Glutamatergic neuron (in vitro differentiated cells): Measurements from ENCODE around the gene BBS1. TPM values are rescaled to one million over a fixed set of nuclear protein-coding genes. Genes with fewer than 3 reads are reported as not detected.

ENCODE experiments used
- DNase-seq: peaks from one replicate; pipeline ENCODE4 v3.0.0; 2022
- H3K27ac Mint-ChIP-seq: one replicate; pipeline ENCODE4 v1.8.0; 2020; ENCODE audit warnings: mild to moderate bottlenecking, mixed read lengths, inconsistent platforms; ENCODE audit not compliant: unreplicated experiment
- H3K27me3 Mint-ChIP-seq: one replicate; pipeline ENCODE4 v1.8.0; 2020; ENCODE audit warnings: mild to moderate bottlenecking, moderate library complexity, mixed read lengths, inconsistent platforms; ENCODE audit not compliant: unreplicated experiment
- H3K36me3 Mint-ChIP-seq: one replicate; pipeline ENCODE4 v1.8.0; 2020; ENCODE audit warnings: mild to moderate bottlenecking, mixed read lengths, inconsistent platforms; ENCODE audit not compliant: unreplicated experiment
- H3K4me1 Mint-ChIP-seq: one replicate; pipeline ENCODE4 v1.8.0; 2020; ENCODE audit warnings: mild to moderate bottlenecking, low read depth, mixed read lengths, inconsistent platforms; ENCODE audit not compliant: unreplicated experiment
- H3K4me3 Mint-ChIP-seq: one replicate; pipeline ENCODE4 v1.8.0; 2020; ENCODE audit warnings: mild to moderate bottlenecking, mixed read lengths, inconsistent platforms; ENCODE audit not compliant: unreplicated experiment
- H3K9me3 Mint-ChIP-seq: one replicate; pipeline ENCODE4 v1.8.0; 2020; ENCODE audit warnings: mild to moderate bottlenecking, moderate library complexity, mixed read lengths, inconsistent platforms; ENCODE audit not compliant: unreplicated experiment
- total RNA-seq: library from RNA; stranded (reverse); fragmentation: NEBNext Ultra II Directional; extraction: Animal tissue kit (Norgen Biotek cat#: 25700); gene quantifications from one replicate; pipeline ENCODE4 v1.2.1, GENCODE V29; 2021; ENCODE audit not compliant: unreplicated experiment
- TF ChIP-seq, protein P1 (sequence below): fragments of 200-600 bp; sonication (generic); IDR thresholded peaks from one replicate; pipeline ENCODE4 v1.5.0; 2021; ENCODE audit not compliant: partially characterized antibody, unreplicated experiment

BBS1 gene
- total RNA-seq, 1 donor from 2014 or later: 37.3 TPM

DNA sequence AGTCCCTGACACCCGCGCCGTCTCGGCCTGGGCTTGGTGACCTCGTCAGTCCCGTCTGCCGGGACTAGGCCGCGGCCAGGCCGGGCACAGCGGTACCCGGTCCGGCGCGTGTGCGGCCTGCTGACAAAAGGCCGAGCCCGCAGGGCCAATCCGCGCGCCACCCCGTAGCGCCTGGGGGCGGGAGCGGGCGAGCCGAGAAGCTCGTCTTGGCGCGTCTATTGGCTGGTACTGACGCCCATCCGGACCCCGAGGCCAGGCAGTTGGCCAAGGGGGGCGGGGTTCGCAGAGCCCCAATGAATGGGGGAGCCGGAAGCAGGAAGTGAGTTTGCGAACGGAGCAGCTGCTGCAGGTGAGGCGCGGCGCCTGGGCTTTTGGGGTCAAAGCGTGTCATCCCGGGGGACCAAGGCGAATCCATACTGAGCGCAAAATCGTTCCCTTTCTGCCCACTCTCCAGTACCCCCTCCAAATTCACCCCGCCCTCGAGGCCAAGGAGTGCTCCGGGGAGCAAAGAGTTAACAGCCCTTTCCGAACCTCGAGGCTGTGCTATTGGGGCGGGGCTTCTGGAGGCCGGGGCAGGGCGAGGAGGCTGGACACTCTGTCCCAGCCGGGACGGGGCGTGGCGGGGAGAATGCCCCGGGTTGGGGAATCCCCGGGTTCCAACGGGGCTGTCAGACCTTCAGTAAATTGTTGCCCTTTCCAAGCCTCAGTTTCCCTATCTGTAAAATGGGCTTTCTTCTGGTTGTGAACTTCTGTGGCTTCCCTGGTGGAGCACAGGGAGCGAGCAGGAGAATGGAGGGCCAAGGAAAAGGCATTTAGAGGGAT lies 30.1 kb upstream of the BBS1 start, which contains the start of gene DPP3:
TSS of gene DPP3 (plus strand) at position 318 of the 822 bp plus-strand sequence. CDS start 1,767 bp downstream, outside the sequence.
- TF ChIP-seq, protein P1, sequence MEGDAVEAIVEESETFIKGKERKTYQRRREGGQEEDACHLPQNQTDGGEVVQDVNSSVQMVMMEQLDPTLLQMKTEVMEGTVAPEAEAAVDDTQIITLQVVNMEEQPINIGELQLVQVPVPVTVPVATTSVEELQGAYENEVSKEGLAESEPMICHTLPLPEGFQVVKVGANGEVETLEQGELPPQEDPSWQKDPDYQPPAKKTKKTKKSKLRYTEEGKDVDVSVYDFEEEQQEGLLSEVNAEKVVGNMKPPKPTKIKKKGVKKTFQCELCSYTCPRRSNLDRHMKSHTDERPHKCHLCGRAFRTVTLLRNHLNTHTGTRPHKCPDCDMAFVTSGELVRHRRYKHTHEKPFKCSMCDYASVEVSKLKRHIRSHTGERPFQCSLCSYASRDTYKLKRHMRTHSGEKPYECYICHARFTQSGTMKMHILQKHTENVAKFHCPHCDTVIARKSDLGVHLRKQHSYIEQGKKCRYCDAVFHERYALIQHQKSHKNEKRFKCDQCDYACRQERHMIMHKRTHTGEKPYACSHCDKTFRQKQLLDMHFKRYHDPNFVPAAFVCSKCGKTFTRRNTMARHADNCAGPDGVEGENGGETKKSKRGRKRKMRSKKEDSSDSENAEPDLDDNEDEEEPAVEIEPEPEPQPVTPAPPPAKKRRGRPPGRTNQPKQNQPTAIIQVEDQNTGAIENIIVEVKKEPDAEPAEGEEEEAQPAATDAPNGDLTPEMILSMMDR: no peak
- peak within 1 kb of the TSS; percentile 88 for H3K27ac Mint-ChIP-seq
- H3K4me3 Mint-ChIP-seq: peak within 1 kb of the TSS; percentile 96
- H3K36me3 Mint-ChIP-seq: no peaks in the 10 kb centered on the region
- peaks cover 3% of the 10 kb centered on the region for H3K9me3 Mint-ChIP-seq
- peaks cover 13% of the 10 kb centered on the region for H3K27me3 Mint-ChIP-seq
- peaks cover 6% of the 10 kb centered on the region for H3K4me1 Mint-ChIP-seq
- DNase-seq: peak; percentile 98

DNA sequence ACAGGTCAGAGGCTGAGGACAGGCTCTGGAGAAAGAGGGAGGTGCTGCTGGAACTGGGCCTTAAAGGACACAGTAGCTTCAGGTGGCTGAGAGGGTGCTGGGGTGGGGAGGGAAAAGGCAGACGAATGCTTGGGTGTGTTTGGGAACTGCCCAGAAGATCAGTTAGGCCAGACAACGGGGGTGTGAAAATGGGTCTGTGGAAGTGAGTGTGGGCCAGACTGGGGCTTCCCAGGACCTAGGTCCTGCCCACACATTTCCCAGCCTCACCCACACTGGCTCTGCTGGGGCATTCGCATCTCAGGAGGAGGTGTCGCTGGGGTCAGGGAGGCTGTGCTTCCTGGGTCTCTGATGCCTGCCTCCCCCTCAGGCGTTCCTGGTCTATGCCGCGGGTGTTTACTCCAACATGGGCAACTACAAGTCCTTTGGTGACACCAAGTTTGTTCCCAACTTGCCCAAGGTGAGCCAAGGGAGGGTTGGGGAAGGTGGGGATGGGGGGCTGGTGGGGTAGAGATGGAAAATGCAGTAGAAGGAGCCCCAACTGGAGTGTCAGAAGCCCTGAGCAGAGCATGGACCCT lies 25.5 kb upstream of the BBS1 start:
- no peak for DNase-seq
- peaks cover 3% of the 10 kb centered on the region for H3K9me3 Mint-ChIP-seq
- peaks cover 2% of the 10 kb centered on the region for H3K27me3 Mint-ChIP-seq
- no peak overlapping the region for H3K4me3 Mint-ChIP-seq
- TF ChIP-seq, protein P1: no peak
- H3K36me3 Mint-ChIP-seq: peaks cover 4% of the 10 kb centered on the region
- no peak overlapping the region for H3K27ac Mint-ChIP-seq
- no peaks in the 10 kb centered on the region for H3K4me1 Mint-ChIP-seq

DNA sequence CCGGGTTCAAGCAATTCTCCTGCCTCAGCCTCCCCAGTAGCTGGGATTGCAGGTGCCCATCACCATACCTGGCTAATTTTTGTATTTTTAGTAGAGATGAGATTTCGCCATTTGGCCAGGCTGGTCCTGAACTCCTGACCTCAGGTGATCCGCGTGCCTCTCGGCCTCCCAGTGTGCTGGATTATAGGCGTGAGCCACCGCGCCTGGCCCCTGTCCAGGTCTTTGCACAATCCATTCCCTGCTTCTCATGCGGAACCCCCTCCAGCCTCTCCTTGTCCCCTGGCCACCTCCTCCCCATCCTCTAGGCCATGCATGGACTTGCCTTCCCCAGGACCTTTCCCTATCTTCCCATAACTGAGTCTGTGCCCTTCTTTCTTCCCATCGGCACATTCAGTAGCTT lies 21.5 kb upstream of the BBS1 start:
- Mint-ChIP-seq H3K4me3 (no peak overlapping the region), H3K27ac (no peak overlapping the region), H3K4me1 (peaks cover 1% of the 10 kb centered on the region), H3K9me3 (no peaks in the 10 kb centered on the region), H3K27me3 (no peaks in the 10 kb centered on the region), H3K36me3 (peaks cover 8% of the 10 kb centered on the region)
- TF ChIP-seq, protein P1: no peak
- DNase-seq: no peak

DNA sequence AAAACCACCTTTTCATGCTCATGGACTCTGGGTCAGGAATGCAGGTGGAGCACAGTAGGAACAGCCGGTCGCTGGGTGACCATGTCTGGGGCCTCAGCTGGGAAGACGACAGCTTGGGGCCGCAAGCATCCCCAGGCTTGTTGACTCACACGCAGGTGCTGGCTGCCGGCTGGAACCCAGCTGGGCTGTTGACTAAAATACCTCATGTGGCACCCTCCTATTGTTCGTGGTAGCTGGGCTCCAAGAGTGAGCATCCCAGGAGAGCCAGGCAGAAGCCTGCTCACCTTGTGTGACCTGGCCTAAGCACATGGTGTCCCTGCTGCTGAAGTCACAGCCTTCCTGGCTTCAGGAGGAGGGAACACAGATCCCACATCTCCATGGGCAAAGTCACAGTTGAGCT lies 20.8 kb upstream of the BBS1 start:
- H3K4me1 Mint-ChIP-seq: peaks cover 1% of the 10 kb centered on the region
- H3K4me3 Mint-ChIP-seq: no peak overlapping the region
- H3K36me3 Mint-ChIP-seq: peaks cover 8% of the 10 kb centered on the region
- no peak for DNase-seq
- no peaks in the 10 kb centered on the region for H3K27me3 Mint-ChIP-seq
- H3K9me3 Mint-ChIP-seq: no peaks in the 10 kb centered on the region
- TF ChIP-seq, protein P1: no peak
- no peak overlapping the region for H3K27ac Mint-ChIP-seq
